Activated CD8-positive, alpha-beta memory T cell treated with anti-CD3 and anti-CD28 coated beads for 48 hours (primary cell): ENCODE data around the gene GNG2.

Source experiments
- DNase-seq, 3 experiments: peaks; one replicate each; pipeline ENCODE4 v3.0.0-alpha.2; 2020; ENCODE audit warnings: low read depth in 2 of 3, low spot score in 2 of 3

Gene GNG2

GRCh38 chr14:52015411-52016030 lies 155.1 kb downstream of the GNG2 start:
- no peak for DNase-seq

DNA sequence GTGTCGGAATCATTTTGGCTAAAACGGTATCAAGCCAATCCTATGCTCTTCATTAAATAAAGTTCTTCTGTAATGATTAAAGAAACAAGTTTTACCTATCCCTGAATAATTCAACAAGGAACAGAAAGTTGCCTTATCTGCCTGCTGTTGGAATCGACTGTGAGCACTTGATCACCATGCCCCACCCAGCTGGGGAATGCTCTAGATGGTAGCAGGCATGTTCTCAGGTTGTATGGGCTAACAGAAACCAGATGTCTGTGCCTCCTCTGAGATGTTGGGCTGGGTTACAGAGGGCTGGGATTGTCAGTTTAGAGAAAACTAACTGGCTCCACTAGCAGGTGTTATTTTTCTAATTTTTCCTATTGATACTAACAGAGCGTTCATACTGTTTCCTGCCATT lies 157.8 kb downstream of the GNG2 start:
- DNase-seq = no peak

GRCh38 chr14:52018970-52019369 lies 158.6 kb downstream of the GNG2 start:
- no peak for DNase-seq
